PFSK-1 (cell line): Measurements from ENCODE around the gene MCTP1.

Source experiments
- FOXP2 ChIP-seq: optimal IDR thresholded peaks from 2 replicates; pipeline ENCODE3; 2011; ENCODE audit warnings: borderline replicate concordance, control low read depth, inconsistent platforms; ENCODE audit not compliant: insufficient read depth; ENCODE audit errors: extremely low read length, extremely low read depth
- POLR2AphosphoS5 ChIP-seq: IDR thresholded peaks from 2 replicates; pipeline ENCODE4 v1.6.1; 2012; ENCODE audit warnings: low read depth, mild to moderate bottlenecking, control low read depth, low read length, moderate library complexity
- SIN3A ChIP-seq: IDR thresholded peaks from 2 replicates; pipeline ENCODE4 v1.6.1; 2012; ENCODE audit warnings: mild to moderate bottlenecking, low read length, moderate library complexity, borderline replicate concordance; ENCODE audit not compliant: insufficient read depth
- TAF1 ChIP-seq: IDR thresholded peaks from 2 replicates; pipeline ENCODE4 v1.6.1; 2012; ENCODE audit warnings: low read length, control low read depth, borderline replicate concordance; ENCODE audit not compliant: insufficient read depth
- TF ChIP-seq, protein P1 (sequence below), 2 experiments: IDR thresholded peaks; 2 replicates each; pipeline versions ENCODE4 v1.6.1 to v1.8.0; 2011 to 2012; ENCODE audit warnings: low read depth in 2 of 2, low read length in 2 of 2, control low read depth in 1 of 2, inconsistent platforms in 1 of 2, mild to moderate bottlenecking in 1 of 2, moderate library complexity in 1 of 2; ENCODE audit not compliant: insufficient read depth in 1 of 2

Gene MCTP1

DNA sequence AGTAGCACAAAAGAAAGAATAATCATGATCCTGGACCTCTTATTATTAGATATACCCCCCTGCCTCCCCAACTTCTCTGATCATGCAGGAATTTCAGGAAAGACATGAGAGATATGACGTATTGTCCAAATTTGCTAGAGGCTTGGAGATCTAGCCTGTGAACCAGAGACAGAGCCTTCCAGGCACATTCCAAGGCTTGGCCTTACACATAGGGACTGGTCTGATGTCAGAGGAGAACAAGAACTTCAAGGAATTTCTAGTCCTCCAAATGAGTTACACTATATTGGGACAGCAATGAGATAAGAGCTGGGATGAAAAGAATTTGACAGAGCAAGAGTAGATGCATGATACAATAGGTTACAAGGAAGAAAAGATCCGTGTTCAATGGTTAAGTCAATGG is 67.0 kb downstream of the MCTP1 start:
- TF ChIP-seq SIN3A (no peak), POLR2AphosphoS5 (no peak), TAF1 (no peak), FOXP2 (no peak)
- TF ChIP-seq, protein P1, sequence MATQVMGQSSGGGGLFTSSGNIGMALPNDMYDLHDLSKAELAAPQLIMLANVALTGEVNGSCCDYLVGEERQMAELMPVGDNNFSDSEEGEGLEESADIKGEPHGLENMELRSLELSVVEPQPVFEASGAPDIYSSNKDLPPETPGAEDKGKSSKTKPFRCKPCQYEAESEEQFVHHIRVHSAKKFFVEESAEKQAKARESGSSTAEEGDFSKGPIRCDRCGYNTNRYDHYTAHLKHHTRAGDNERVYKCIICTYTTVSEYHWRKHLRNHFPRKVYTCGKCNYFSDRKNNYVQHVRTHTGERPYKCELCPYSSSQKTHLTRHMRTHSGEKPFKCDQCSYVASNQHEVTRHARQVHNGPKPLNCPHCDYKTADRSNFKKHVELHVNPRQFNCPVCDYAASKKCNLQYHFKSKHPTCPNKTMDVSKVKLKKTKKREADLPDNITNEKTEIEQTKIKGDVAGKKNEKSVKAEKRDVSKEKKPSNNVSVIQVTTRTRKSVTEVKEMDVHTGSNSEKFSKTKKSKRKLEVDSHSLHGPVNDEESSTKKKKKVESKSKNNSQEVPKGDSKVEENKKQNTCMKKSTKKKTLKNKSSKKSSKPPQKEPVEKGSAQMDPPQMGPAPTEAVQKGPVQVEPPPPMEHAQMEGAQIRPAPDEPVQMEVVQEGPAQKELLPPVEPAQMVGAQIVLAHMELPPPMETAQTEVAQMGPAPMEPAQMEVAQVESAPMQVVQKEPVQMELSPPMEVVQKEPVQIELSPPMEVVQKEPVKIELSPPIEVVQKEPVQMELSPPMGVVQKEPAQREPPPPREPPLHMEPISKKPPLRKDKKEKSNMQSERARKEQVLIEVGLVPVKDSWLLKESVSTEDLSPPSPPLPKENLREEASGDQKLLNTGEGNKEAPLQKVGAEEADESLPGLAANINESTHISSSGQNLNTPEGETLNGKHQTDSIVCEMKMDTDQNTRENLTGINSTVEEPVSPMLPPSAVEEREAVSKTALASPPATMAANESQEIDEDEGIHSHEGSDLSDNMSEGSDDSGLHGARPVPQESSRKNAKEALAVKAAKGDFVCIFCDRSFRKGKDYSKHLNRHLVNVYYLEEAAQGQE (IDR thresholded peaks at IDR 0.05; ENCODE audit: insufficient read depth in 1 of 2, low read depth in 2 of 2, low read length in 2 of 2): no peak

DNA sequence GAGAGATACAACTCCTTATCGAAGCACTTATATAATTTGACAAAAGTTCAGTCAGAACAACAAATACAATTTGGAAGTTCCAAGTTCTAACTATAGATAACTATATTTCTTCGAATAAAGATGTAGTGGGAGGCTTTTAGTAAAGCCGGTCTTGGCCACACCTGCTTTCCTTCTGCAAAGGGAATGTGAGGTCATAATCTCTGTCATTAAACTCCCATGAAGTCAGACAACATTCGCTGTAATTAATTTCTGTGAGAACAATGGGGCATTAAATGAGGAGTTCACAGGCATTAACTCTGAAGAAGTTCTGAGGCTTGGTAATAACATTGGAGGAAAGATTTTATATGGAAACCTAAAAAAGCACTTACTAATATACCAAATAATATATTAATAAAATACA is 67.5 kb downstream of the MCTP1 start:
- TF ChIP-seq TAF1 (no peak), SIN3A (no peak), FOXP2 (no peak), POLR2AphosphoS5 (no peak)
- TF ChIP-seq, protein P1 (IDR thresholded peaks at IDR 0.05; ENCODE audit: insufficient read depth in 1 of 2, low read depth in 2 of 2, low read length in 2 of 2): no peak

DNA sequence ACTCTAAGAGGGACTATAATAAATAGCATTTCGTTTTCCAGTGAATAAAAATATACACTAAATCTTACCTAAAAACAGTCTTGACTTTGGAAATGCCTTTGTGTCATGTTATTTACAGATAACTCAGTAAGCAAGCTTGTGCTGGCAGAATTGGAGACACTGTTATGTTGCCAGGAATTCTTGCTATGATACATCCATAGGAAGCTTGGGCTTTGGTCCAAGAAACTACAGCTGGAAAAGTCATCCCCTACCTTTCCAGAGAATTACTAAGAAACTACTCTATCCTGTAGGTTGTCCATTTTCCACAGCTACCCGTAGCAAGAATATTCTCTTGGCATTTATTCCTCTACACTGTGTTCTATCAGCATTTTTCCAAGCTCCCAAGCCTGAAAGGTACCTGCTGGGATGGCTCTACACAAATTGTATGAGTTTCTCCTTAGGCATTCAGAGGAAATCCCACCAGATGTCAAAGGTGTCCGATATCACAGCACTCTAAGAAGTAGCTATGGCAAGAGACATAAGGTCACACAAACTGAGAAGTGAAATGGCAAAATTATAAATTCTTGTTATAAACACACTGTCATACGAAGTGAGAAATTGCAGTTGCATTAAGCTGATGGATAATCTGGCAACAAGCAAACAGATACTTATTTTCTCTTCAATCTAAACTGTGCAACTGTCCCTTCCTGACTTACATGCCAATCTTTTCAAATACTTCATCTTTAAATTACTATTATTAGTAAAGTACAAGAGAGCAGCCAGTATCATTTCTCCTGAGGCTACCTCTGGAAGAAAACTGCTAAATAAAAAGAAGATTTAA is 68.5 kb downstream of the MCTP1 start:
- TF ChIP-seq TAF1: no peak
- TF ChIP-seq POLR2AphosphoS5: no peak
- no peak for TF ChIP-seq SIN3A
- no peak for TF ChIP-seq FOXP2

DNA sequence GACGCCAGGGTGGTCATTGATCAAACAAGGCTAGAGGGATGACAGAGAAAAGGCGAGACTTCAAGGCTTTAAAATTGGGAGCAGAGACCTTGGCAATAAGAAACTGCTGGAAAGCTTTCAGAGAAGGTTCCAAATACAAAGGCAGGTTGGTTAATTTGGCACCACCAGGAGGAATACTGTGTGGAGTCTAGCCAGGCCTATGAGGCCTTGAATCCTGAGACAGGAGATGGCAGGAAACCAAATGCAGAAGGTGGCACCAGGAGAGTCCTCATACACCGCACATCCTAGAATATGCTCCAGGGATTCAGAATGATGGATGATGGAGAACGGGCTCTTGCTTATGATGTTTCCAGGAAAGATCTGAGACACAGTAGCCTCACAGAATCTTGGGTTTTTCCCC is 90.0 kb downstream of the MCTP1 start:
- TF ChIP-seq SIN3A (no peak), POLR2AphosphoS5 (no peak), FOXP2 (no peak)
- TF ChIP-seq, protein P1 (IDR thresholded peaks at IDR 0.05; ENCODE audit: insufficient read depth in 1 of 2, low read depth in 2 of 2, low read length in 2 of 2): no peak

GRCh38 chr5:95191330-95191729 is 93.6 kb downstream of the MCTP1 start:
- no peak for TF ChIP-seq POLR2AphosphoS5

DNA sequence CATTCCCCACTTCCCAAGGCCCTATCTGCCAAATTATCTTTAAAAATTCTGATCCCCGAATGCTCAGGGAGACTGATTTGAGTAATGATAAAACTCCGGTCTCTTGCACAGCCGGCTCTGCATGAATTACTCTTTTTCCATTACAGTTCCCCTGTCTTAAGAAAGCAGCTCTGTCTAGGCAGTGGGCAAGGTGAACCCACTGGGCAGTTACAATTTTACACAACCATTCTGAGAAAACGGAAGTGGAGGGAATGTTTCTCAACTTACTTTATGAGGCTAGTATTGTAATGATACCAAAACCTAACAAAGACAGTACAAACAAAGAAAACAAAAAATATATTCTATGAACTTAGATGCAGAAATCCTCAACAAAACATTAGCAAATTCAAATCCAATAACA is 100.0 kb downstream of the MCTP1 start:
- TF ChIP-seq FOXP2 (no peak), POLR2AphosphoS5 (no peak), TAF1 (no peak), SIN3A (no peak)
- TF ChIP-seq, protein P1 (IDR thresholded peaks at IDR 0.05; ENCODE audit: insufficient read depth in 1 of 2, low read depth in 2 of 2, low read length in 2 of 2): no peak
